ENCODE measurements around the gene LHPP.

DNA sequence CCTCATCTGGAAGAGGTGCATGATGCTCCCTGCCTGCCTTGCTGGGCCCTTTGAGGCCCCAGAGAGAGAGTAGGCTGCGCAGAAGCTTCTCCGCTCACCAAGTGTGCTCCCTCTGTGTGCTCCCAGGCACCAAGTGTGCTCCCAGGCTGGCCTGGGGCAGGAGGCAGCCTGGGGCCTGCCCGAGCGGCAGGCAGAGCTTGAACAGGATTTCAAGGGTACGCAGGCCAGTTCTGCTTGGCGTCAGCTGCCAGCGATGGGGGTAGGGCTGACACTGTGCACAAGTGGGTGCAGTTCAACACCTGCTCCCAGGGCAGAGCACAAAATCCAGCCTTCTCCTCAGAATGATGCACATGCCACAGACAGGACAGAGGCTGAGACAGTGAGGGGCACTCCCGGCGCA lies 162.8 kb downstream of the LHPP start:
- TF ChIP-seq, protein P1, sequence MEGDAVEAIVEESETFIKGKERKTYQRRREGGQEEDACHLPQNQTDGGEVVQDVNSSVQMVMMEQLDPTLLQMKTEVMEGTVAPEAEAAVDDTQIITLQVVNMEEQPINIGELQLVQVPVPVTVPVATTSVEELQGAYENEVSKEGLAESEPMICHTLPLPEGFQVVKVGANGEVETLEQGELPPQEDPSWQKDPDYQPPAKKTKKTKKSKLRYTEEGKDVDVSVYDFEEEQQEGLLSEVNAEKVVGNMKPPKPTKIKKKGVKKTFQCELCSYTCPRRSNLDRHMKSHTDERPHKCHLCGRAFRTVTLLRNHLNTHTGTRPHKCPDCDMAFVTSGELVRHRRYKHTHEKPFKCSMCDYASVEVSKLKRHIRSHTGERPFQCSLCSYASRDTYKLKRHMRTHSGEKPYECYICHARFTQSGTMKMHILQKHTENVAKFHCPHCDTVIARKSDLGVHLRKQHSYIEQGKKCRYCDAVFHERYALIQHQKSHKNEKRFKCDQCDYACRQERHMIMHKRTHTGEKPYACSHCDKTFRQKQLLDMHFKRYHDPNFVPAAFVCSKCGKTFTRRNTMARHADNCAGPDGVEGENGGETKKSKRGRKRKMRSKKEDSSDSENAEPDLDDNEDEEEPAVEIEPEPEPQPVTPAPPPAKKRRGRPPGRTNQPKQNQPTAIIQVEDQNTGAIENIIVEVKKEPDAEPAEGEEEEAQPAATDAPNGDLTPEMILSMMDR (conservative IDR thresholded peaks at IDR 0.05 in 1 of 2, IDR thresholded peaks at IDR 0.05 in 1 of 2; ENCODE audit: low read depth in 1 of 2, low read length in 2 of 2), result no peak
- TF ChIP-seq EZH2 (IDR thresholded peaks at IDR 0.05; ENCODE audit: low read length, missing control alignments), result no peak
